ENCODE data around the gene ULBP2.
"Not testable (repeated sequence)": the region's sequence is repeated elsewhere in the genome, so short reads cannot be mapped to it uniquely, and the experiment has no call there.

The ULBP2 gene

DNA sequence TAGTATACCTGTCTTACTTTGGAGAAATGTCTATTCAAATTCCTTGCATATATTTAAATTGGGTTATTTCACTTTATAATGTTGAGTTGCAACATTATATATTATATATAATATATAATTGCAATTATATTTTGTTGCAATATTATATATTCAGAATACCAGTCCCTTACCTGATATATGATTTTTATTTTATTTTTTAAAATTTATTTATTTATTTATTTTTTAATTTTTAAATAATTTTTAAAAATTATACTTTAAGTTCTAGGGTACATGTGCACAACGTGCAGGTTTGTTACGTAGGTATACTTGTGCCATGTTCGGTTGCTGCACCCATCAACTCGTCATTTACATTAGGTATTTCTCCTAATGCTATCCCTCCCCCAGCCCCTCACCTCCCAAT lies 14.8 kb upstream of the ULBP2 start:
- DNase-seq = not testable (repeated sequence)

DNA sequence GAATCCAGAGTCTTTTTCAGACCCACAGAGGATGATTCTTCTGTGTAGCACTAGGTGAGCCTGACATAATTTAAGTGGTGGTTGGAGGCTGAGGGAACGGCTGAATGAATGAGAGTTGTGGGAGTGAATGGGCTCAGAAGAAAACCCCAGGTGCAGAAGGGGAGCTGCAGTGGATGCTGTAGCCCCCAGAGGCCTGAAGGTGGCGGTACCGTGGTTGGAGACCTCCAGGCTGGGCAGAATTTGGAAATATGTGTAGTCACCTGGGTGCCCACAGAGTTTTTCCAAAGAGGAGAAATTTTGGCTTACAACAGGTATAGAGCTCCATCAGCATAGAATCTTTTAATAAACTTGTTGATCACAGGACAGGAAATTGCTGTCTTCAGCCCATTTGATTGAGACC lies 12.4 kb upstream of the ULBP2 start:
- no peak for DNase-seq

DNA sequence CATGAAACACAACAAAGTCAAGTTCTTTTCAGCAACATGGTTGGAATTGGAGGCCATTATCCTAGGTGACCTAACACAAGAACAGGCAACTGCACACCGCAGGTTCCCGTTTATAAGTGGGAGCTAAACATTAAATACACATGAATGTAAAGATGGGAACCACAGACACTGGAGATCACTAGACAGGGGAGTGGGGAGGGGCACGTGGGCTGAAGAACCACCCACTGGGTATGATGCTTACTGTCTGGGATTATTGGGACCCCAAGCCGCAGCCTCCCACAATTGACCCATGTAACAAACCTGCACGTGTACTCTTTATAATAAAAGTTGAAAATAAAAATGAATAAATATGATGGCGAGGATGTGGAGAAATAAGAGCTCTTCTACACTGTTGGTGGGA lies 10.3 kb upstream of the ULBP2 start:
- DNase-seq = no peak

DNA sequence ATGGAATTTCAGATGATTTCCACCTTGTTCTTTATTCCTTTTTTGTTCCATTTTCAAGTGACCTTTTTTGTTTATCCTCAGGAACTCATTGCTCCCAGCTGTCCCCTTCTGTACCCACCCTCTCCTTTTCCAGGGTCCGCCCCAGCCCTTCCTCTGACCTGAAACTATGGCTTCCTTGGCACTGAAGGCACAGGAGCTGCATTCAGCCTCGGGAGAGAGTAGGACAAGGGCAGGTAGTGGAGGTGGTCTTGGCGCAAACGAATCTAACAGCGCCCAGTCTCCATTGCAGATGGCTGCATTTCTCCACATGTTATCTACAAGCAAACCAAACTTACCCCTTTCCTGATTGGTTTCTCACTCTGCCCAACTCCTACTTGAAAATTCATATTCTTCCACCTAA lies 8.8 kb upstream of the ULBP2 start:
- no peak for DNase-seq

DNA sequence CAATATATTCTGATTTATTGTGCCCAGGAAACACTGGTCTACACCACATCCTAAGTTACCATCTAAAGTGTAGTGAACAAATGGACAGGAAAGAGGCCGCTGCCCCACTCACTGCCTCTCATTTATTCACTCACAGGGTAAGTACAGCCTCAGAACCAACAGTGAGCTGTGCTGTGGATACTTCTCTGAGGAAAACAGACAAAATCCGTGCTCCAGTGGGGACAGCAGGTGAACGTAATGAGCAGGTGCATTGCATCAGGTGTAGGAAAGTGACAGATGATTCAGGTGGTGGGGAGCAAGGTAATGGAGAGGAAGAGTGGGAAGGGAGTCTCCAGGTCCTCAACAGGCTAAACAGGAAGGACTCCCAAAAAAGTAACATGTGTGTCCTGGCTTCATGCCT lies 8.4 kb upstream of the ULBP2 start:
- no peak for DNase-seq

DNA sequence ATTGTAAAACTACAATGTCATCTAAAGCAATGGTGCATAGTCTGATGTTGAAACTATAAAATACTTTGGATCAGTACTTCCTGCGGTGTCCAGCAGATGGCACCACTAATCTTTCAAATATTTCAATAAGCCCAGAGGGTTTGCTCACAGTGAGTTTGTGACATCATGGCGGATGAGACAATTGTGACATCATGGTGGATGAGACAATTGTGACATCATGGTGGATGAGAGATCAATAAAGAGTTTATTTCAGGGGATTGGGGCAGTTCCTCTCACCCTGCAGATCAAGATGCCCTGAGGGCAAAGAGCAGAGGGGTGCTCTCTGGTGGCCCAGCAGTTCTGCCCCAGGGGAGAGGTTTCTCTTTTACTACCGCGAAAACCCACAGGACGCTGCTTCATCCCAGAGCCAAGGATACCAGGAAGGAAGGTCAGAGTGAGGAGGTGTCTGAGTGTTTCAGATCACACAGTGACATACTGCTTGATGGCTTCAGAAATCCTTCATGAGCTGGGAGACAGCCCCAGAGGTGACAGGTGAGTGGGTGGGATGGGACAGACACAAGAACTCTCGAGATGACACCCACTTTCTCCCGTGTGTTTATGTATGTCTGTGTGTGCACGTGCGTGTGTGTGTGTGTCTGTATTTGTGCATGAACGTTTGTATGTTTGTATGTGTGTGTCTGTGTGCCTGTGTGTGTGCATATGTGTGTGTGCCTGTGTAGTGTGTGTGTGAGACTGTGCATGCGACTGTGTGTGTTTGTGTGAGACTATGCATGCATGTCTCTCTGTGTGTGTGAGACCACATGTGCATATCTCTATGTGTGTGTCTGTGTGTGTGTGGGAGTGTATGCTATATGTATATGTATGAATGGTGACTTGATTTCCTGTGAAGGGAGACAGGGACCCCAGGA lies 7.3 kb upstream of the ULBP2 start:
- peak; percentile 72 for DNase-seq

DNA sequence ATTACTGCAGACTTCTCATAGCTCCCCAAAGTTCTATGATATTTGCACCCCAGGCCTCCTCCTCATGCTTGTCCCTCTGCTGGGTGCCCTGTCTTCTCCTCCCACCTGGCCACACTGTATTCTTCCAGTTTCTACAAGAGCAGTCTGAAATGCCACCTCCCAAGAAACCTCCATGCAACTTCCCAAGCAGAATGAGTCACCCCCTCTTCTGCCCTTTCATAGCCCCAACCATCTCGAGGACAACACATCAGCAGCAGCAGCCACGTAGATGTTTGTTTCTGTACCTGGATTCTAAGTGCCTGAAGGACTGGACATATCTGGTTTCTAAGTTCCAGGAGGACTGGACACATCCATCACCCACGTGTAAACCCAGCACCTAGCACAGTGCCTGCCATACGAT lies 6.6 kb upstream of the ULBP2 start:
- no peak for DNase-seq

DNA sequence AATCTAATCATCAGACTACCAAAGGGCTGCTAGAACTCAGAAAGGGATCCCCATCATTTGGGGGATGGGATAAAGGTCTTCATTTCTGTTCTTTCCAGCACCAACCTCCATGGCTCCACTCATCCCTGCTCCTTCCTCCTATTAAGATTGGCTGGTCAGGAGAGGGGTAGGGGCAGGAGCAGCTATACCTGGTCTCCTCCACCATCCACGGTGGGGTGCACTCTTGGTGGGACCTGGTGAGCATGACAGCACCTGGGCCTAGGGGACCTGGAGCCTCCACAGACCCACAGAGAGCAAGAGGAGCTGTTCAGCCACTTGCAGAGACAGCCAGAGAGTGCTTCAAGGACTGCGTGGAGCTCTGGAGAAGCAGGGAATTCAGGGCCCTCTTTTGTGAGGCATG lies 6.1 kb upstream of the ULBP2 start:
- DNase-seq = no peak

DNA sequence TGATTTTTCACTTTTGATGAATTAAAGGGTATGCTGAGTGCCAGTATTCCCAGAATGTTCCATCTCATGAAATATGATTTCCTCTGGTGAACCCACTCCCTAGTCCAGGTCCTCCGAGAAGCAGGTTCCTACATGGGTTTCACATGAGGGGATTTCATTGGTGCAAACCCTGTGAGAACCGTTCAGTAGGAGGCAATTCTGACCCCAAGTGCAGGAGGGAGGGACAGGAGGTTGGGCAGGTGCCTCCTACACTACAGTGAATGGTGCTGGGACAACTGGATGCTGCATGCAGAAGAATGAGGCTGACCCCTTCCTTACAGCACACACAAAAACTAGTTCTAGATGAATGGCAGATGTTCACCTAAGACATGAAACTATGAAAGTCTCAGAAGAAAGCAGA lies 5.1 kb upstream of the ULBP2 start:
- no peak for DNase-seq

DNA sequence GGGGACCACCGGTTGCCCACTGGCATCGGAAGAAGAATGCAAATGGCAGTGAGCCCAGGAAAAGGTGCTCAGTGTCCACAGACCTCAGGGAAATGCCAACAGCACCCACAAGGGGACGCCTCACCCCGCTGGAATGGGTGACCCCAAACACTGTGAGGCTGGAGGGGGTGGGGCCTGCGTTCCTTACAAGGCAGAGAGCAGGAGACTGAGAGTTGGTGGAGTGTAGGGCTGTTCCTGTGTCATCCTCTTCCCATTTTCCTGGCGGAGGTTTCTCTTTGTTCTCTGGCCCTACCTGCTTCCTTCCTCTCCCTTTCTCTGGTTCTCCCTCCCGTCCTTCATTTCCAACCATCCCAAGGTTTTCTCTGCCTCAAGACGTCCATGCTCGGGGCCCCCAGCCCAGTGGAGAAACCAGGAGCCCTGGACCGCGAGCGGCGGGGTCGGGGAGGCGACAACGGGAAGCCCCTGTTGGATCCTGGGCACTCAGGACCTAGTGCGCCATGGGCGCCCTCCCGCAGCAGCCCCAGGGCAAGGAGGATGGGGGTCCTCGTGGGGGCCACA lies 3.7 kb upstream of the ULBP2 start:
- not testable (repeated sequence) for DNase-seq

DNA sequence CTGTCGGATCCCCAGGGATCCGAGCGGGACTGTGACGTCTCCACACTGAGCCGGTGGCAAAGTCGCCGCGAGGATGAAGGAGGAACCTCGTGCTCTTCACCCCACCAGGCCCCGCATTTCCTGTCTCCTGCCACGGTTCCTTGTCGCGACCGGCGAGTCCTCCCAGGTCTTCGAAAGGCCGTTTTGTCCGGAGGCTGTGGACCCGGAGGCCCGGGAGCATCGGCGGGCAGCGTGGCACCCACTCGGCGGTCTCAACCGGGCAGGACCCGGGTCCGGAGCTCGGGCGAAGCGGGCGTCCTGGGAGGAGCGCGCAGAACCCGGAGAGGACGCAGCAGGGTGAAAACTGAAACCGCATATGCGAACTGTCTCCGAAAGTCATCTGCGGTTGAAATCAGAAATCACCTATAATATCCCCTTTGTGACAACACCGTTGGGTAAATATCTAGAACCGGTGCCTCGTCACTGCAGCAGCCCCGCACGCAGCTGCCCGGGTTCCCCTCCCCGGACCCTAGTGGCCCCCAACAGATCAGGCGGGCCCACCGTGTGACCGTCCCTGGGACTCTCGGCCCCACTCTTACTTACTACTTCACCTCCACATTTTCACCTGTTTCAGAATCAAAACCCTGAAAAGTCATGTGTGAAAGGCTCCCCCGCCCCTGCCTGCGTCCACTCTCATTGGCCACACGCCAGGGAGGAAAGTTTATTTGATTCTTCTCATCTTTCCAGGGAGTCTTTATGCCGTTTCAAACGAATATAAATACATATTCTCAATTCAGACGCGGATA lies 3.1 kb upstream of the ULBP2 start:
- peak; percentile 76 for DNase-seq

DNA sequence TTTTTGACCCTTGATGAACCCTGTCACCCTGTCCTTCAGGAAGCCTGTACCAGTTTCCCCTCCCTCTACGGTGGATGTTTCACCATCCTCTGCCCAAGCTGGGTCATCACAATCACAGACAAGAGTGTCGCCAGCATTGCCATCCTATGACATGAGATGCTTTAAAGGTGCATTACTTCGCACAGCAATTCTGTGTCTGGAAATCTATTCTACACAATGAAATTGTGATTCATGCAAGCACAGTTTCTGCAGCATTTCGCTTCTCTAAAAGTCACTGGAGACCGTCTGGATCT lies 2.5 kb upstream of the ULBP2 start:
- no peak for DNase-seq

DNA sequence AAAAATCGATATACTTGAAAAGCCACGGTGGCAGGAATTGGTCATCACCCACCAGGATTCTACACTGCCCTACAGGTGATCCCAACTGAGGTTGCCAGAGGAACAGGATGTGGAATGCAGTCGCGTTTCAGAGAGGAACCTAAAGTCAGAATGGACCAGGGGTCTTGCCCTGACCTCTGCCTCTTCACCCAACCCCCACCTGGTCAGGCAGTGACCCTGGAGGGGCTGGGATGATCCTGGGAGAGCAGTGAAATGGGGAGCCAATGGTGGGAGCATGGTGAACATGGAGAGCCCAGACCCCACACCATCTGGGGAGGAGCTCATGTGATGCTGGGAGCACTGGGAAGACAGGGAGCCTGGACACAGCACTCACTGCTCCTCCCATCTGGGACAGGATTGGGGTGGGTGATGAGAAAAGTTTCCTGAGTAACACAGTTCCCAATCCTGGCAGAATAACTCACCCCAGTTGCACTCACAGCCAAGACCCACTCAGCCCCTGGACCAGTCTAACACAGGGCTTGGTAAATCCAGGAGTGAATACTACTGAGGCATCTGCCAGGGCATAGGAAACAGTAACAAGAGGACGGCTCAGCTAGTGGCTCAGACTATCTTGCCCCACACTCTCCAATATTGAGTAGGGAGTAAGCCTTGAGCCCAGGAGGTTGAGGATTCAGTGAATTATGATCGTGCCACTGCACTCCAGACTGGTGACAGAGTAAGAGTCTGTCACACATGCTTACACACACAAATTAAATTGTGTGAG lies 1.7 kb upstream of the ULBP2 start:
- DNase-seq = no peak

DNA sequence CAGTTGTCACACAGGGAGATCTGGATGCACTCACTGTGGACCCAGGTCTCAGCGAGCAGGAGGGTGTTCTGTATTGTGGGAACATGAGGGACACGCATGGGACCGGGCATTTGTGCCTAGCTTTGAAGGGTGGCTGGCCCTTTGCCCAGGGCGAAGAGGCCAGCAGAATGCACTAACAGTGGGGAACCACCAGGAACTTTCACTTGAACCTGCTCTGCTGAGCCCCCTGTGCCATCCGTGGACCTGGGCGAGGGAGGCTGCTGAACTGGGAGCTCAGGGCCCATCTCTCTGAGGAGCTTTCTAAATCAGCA lies 1.2 kb upstream of the ULBP2 start:
- DNase-seq = no peak

DNA sequence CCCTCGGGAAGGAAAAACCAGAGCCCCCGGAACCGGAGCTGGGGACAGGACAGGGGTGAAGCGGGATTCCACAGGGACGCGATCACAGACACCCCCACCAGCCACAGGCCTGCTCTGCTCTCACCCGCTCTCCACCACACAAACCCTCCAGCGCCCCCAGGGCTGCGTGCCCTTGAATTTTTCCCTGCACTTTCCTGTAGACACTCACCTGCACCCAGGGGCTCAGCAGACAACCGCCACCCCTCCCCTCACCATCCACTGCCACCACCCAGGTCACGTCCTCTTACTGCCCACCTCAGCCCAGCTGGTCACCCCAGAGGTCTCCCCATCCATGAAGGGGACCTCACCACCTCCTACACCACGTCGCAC lies 631 bp downstream of the ULBP2 start:
- DNase-seq = no peak

DNA sequence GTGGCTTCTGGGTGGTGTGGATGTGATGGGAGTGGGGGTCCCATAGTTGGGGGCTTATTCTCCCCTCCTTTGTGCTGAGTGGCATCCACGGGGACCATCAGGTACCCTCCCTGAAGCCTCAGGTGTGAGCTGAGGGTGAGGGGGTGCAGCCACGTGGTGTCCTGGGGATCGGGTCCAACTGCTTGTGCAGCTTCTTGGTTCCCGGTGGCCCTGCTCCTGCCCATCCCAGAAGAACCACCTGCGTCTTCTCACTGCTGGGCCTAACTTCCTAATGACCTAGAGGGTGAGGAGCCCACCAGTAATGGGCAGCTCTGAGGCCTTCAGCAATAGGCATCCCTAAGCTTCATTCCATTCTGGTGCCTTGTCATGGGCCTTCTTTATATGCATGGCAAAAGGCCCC lies 1.5 kb downstream of the ULBP2 start:
- not testable (repeated sequence) for DNase-seq

DNA sequence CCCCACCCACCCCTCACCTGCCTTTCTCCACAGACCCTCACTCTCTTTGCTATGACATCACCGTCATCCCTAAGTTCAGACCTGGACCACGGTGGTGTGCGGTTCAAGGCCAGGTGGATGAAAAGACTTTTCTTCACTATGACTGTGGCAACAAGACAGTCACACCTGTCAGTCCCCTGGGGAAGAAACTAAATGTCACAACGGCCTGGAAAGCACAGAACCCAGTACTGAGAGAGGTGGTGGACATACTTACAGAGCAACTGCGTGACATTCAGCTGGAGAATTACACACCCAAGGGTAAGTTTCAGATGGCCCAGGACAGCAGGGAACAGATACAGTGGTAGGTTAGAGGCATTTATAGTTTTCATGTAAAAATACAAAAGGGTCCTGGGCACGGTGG lies 3.5 kb downstream of the ULBP2 start:
- DNase-seq = not testable (repeated sequence)

DNA sequence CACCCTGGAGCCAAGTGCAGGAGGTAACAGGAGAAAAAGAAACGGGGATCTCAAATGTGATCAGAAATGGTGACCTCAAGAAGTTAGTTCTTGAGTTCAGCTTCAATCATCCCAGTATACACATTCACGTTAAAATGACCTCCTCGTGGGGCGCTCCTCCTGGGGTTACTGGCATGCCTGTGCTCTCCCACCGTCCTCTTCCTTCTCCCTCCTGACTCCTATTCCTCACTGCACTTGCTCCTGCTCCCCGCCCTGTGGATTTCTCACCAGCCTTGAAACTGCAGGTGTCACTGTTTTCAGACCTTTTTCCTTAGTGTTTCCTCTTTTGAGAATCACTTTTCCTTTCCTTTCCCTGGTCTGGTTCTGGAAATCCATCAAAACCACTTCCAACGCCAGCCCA lies 4.8 kb downstream of the ULBP2 start:
- DNase-seq = not testable (repeated sequence)

DNA sequence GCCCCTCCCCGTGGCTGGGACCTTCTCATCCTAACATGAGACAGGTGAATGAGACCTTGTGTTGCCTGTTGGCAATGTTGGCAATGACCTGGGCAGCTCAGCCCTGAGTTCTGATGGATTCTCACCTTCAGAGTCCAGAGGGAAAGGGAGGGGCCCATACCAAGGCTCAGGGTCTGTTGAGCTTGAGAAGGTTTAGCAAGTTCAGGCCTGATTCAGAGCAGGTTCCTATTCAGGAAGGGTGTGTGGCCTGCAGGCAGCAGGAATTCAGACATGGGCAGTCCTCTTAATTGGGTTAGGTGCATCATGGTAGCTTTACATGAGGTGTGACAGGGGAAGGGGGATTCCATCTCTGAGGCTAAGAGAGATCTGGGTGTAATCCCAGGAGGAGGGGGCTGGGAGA lies 5.7 kb downstream of the ULBP2 start:
- DNase-seq = not testable (repeated sequence)

DNA sequence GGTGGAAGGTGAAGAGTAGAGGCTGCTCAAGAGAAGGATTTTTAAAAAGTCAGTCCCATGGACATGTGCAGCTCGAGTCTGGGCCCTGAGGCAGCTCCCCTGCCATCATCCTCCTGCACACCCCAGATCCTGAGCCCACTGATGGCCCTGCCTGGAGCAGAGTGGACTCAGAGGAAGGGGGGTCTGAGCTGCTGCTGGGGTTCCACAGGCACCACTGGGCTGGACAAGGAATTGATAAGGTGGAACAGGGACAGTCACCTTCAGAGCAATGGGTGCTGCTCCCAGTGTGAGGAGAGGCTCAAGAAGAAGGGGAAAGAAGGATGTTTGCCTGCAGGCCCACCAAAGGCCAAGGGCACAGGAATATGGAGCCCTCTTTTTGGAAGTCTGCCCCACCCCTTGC lies 6.2 kb downstream of the ULBP2 start:
- DNase-seq = no peak

DNA sequence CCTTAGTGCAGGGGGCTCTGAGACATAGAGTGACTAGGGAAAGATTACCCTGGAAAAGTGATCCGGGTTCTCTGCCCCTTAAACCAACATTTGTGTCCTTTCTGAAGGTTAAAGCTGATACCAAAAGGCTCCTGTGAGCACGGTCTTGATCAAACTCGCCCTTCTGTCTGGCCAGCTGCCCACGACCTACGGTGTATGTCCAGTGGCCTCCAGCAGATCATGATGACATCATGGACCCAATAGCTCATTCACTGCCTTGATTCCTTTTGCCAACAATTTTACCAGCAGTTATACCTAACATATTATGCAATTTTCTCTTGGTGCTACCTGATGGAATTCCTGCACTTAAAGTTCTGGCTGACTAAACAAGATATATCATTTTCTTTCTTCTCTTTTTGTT lies 6.8 kb downstream of the ULBP2 start:
- no peak for DNase-seq

DNA sequence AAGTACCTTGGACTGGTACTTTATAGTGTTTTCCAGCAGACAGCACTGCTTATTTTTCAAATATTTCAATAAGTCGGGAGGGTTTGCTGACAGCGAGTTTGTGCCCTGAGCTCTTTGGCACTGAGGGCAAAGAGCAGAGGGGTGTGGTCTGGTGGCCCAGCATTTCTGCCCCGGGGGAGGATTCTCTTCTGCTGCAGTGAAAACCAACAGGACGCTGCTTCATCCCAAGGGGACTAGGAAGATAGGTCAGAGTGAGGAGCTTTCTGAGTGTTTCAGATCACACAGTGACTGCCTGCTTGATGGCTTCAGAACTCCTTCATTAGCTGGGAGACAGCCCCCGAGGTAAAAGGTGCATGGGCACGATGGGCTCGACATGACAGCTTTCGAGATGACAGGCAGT lies 8.6 kb downstream of the ULBP2 start:
- no peak for DNase-seq

DNA sequence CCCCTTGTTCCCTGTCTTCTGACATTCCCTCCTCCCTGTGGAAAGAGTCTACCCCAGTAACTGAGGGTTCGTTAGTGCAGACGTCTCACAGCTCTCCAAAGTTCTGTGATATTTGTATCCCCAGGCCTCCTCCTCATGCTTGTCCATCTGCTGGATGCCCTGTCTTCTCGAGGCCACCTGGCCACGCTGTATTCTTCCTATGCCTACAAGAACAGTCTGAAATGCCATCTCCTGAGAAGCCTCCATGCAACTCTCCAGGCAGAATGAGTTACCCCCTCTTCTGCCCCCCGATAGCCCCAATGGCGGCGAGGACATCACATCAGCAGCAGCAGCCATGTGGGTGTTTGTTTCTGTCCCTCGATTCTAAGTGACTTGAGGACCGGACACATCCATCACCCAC lies 9.3 kb downstream of the ULBP2 start:
- DNase-seq = no peak

DNA sequence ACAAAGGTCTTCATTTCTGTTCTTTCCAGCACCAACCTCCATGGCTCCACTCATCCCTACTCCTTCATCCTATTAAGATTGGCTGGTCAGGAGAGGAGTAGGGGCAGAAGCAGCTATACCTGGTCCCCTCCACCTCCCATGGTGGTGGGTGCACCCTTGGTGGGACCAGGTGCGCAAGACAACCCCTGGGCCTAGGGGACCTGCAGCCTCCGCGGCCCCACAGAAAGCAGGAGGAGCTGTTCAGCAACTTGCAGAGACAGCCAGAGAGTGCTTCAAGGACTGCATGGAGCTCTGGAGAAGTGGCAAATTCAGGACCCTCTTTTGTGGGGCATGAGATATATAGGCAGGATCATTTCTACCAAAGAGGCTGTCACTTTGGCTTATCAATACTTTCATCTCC lies 9.8 kb downstream of the ULBP2 start:
- DNase-seq = no peak

Data from central memory CD4-positive, alpha-beta T cell (primary cell).